ENCODE results near the gene COL3A1.

DNA sequence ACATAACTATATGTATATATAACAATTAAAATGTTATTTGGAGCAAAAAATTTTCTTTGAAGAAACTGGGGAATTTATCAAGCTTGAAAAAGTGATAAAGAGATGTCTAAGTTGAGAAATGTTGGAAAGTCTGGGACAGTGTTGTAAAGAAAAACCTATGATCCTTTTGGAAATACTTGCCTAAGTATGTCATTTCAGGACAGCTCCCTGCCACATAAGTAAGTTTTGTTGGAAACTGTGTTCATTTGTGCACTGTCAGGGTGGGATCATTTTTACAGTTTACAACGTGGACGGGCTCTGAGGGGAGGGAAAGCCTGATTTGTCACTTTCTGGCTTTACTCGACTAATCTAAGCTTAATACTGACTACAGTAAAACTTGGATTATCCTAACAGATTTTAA, 10.4 kb upstream of the COL3A1 start:
- TF ChIP-seq, protein P1, sequence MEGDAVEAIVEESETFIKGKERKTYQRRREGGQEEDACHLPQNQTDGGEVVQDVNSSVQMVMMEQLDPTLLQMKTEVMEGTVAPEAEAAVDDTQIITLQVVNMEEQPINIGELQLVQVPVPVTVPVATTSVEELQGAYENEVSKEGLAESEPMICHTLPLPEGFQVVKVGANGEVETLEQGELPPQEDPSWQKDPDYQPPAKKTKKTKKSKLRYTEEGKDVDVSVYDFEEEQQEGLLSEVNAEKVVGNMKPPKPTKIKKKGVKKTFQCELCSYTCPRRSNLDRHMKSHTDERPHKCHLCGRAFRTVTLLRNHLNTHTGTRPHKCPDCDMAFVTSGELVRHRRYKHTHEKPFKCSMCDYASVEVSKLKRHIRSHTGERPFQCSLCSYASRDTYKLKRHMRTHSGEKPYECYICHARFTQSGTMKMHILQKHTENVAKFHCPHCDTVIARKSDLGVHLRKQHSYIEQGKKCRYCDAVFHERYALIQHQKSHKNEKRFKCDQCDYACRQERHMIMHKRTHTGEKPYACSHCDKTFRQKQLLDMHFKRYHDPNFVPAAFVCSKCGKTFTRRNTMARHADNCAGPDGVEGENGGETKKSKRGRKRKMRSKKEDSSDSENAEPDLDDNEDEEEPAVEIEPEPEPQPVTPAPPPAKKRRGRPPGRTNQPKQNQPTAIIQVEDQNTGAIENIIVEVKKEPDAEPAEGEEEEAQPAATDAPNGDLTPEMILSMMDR (IDR thresholded peaks at IDR 0.05), result no peak
- TF ChIP-seq POLR2AphosphoS5 (IDR thresholded peaks at IDR 0.05; ENCODE audit: insufficient read depth in 1 of 2, low read depth in 1 of 2) (no peak), POLR2A (IDR thresholded peaks at IDR 0.05) (no peak)

Measured in vagina (tissue), 2 donors.